ENCODE measurements around the gene CFAP46. TPM values are rescaled to one million over a fixed set of nuclear protein-coding genes. Genes with fewer than 3 reads are reported as not detected.

CFAP46 gene
- total RNA-seq, 1 donor from 2014 or later = 4.4 TPM

DNA sequence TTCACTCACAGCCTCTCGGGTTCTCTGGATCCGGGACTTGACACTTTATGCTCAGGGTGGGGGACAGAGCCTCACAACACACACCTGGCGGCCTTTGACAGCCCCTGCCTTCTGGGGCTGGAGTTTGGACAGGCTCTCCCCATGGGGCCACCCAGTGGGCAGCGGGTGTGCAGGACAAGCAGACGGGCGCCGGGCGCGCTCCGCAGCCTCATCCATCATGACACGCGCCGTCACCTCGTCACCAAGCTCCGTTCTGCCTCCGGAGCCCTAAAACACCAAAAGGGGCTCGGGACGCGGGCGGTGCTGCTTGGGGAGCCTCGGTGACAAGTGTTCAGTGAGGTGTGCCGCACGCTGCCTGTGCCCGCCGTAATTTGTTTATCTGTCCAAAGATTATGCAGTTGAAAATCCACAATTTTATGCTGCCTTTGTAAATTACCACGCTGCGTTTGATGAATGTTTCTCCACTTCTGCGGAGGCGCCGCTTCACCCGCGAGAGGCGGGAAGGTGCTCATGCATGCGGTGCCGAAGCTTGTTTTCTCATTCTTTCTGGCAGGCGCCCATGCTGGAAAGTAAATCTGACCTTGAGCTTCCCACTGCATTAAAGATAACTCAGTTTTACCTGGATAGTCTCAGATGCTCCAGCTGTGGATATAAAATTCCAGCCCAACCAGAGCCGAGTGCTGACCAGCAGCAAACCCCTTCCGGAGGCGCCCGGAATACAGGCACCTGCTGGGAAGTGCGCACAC is 162.6 kb downstream of the CFAP46 start:
- no peak for DNase-seq (ENCODE audit: low read depth, low spot score)
- peaks cover 11% of the 10 kb centered on the region for H3K4me1 Mint-ChIP-seq
- H3K4me3 Mint-ChIP-seq = no peak overlapping the region
- no peaks in the 10 kb centered on the region for H3K9me3 Mint-ChIP-seq
- peaks cover 14% of the 10 kb centered on the region for H3K36me3 Mint-ChIP-seq (ENCODE audit: low read depth)
- TF ChIP-seq, protein P1, sequence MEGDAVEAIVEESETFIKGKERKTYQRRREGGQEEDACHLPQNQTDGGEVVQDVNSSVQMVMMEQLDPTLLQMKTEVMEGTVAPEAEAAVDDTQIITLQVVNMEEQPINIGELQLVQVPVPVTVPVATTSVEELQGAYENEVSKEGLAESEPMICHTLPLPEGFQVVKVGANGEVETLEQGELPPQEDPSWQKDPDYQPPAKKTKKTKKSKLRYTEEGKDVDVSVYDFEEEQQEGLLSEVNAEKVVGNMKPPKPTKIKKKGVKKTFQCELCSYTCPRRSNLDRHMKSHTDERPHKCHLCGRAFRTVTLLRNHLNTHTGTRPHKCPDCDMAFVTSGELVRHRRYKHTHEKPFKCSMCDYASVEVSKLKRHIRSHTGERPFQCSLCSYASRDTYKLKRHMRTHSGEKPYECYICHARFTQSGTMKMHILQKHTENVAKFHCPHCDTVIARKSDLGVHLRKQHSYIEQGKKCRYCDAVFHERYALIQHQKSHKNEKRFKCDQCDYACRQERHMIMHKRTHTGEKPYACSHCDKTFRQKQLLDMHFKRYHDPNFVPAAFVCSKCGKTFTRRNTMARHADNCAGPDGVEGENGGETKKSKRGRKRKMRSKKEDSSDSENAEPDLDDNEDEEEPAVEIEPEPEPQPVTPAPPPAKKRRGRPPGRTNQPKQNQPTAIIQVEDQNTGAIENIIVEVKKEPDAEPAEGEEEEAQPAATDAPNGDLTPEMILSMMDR (conservative IDR thresholded peaks at IDR 0.05) = no peak
- H3K27ac Mint-ChIP-seq (ENCODE audit: unreplicated experiment) = no peak overlapping the region
- H3K27me3 Mint-ChIP-seq (ENCODE audit: low read depth) = peaks cover 55% of the 10 kb centered on the region

DNA sequence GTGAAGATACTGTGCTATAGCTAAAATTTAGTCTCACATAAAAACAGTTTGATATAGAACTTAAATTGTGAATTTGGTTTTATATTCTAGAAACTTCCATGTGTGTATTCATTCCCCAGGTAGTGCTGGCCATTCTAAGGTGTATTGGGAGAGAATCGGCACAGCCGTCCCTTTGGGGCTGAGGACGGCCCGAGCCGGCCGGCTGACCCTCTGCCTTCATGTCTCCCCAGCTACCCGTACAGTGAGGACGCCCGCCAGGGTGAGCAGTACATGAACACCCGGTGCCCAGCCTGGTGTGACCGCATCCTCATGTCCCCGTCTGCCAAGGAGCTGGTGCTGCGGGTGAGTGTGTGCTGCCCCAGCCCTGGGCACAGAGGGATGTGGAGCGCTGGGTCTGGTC is 164.9 kb downstream of the CFAP46 start:
- no peak overlapping the region for H3K27ac Mint-ChIP-seq (ENCODE audit: unreplicated experiment)
- no peaks in the 10 kb centered on the region for H3K9me3 Mint-ChIP-seq
- TF ChIP-seq, protein P1 (conservative IDR thresholded peaks at IDR 0.05) = no peak
- H3K27me3 Mint-ChIP-seq (ENCODE audit: low read depth) = peaks cover 39% of the 10 kb centered on the region
- DNase-seq (ENCODE audit: low read depth, low spot score) = no peak
- peaks cover 16% of the 10 kb centered on the region for H3K36me3 Mint-ChIP-seq (ENCODE audit: low read depth)
- no peaks in the 10 kb centered on the region for H3K4me1 Mint-ChIP-seq
- H3K4me3 Mint-ChIP-seq = no peak overlapping the region

DNA sequence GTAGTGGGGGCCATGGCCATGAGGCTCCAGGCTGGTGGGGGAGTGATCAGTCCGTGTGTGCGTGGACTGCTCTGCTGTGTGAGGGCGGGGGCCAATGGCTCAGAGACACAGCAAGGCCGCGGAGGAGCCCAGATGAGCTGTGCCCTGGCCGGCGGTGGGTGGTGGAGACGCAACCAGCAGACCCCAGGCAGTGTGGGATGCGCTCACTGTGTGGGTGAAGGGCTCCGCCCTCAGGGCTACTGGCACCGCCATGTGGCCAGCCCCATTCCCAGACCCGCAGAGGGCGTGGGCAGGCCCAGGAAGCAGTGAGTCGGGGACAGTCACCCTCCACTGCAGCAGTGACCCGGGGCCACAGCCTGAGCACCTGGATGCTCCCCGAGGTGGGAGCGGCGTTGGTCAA is 165.5 kb downstream of the CFAP46 start:
- TF ChIP-seq, protein P1 (conservative IDR thresholded peaks at IDR 0.05) = no peak
- no peak for DNase-seq (ENCODE audit: low read depth, low spot score)
- Mint-ChIP-seq H3K4me3 (no peak overlapping the region), H3K27ac (ENCODE audit: unreplicated experiment) (no peak overlapping the region), H3K36me3 (ENCODE audit: low read depth) (peaks cover 14% of the 10 kb centered on the region), H3K9me3 (no peaks in the 10 kb centered on the region), H3K4me1 (no peaks in the 10 kb centered on the region), H3K27me3 (ENCODE audit: low read depth) (peaks cover 33% of the 10 kb centered on the region)

DNA sequence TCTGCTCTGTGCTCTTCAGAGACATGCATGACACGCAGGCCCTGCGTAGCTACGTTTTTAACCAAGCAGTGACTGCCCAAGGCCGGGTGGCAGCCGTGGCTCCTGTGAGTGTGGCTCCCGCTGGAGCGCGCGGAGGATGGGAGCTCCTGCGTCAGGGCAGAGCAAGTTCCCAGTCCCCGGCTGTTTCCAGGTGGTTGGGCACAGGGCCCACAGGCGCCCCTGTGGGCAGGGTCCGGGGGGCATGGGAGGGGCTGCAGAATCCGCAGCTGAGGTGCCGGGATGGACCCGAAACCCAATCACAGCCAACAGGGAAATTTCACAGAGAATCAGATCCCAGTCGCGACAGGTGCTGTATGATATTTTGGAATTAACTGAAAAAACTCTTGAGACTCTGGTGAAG is 166.2 kb downstream of the CFAP46 start:
- H3K4me3 Mint-ChIP-seq = no peak overlapping the region
- H3K9me3 Mint-ChIP-seq = no peaks in the 10 kb centered on the region
- H3K36me3 Mint-ChIP-seq (ENCODE audit: low read depth) = peaks cover 11% of the 10 kb centered on the region
- H3K4me1 Mint-ChIP-seq = no peaks in the 10 kb centered on the region
- no peak overlapping the region for H3K27ac Mint-ChIP-seq (ENCODE audit: unreplicated experiment)
- H3K27me3 Mint-ChIP-seq (ENCODE audit: low read depth) = peaks cover 27% of the 10 kb centered on the region
- TF ChIP-seq, protein P1 (conservative IDR thresholded peaks at IDR 0.05) = no peak
- DNase-seq (ENCODE audit: low read depth, low spot score) = no peak

DNA sequence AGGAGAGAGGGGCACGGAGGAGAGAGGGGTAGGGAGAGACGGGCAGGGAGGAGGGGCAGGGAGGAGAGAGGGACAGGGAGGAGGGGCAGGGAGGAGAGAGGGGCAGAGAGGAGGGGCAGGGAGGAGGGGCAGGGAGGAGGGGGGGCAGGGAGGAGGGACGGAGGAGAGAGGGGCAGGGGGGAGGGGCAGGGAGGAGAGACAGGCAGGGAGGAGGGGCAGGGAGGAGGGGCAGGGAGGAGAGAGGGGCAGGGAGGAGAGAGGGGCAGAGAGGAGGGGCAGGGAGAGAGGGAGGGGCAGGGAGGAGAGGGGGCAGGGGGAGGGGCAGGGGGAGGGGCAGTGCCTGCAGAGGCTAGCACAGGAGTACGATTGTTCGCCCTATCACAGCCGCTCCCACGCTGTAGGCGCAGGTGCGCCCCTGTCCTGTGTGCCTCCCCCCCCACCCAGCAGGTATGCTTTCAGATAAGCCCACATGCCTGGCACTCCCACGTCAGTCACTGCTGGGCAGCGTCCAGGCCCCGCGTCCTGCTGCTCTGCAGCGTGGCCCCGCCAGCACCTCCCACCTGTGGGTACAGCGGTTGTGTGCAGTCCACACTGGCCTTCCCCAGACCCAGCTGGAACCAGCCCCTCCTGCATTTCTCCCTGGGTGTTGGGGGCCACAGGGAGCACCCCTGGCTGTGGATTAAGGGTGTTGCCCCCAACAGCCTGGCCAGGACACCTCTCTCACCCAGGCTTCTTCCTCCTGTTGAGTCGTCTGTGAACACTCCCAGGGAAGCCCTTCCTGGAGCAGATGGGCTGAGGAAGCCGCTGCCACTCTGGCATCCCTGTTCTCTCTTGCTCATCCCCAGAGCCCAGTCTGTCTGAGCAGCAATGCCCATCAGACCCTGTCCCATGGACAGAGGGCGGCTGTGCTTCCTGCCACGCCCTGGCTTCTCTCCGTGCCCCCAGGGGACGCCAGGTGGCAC is 167.2 kb downstream of the CFAP46 start:
- H3K9me3 Mint-ChIP-seq = no peaks in the 10 kb centered on the region
- no peak overlapping the region for H3K4me3 Mint-ChIP-seq
- H3K27me3 Mint-ChIP-seq (ENCODE audit: low read depth) = peaks cover 19% of the 10 kb centered on the region
- H3K36me3 Mint-ChIP-seq (ENCODE audit: low read depth) = peaks cover 12% of the 10 kb centered on the region
- H3K4me1 Mint-ChIP-seq = no peaks in the 10 kb centered on the region
- no peak for DNase-seq (ENCODE audit: low read depth, low spot score)
- TF ChIP-seq, protein P1 (conservative IDR thresholded peaks at IDR 0.05) = no peak
- no peak overlapping the region for H3K27ac Mint-ChIP-seq (ENCODE audit: unreplicated experiment)

Data from neural crest cell (in vitro differentiated cells).